Measurements from ENCODE around the gene HBEGF. TPM values are rescaled to one million over a fixed set of nuclear protein-coding genes. Genes with fewer than 3 reads are reported as not detected.

HBEGF gene
- total and polyA plus RNA-seq, 10 of the 15 experiments (the other 5 are each of a cell fraction or from before 2014, with no cell fraction given), result 0.87 to 3.1 (median 2.1) TPM

DNA sequence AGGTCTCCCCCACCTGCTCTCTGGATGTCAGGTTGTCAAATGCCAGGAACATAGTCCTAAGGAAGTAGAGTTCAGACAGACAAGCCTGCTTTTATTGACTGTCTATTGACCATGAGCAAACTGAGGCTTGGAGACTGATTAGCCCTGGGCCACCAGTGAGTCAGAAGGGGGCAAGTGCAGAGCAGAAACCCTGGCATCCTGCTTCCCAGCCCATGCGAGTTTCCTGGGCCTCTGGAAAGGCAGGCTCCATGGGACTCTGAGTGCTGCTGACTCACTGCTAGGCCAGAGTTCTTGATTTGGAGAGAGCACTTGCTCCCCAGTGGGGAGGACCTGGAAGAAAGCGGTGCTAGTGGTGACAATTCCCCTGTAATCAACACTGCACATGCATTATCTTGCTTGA is 2.8 kb upstream of the HBEGF start:
- no peaks in the 10 kb centered on the region; a peak in 1 of 4 replicates for H3K27me3 ChIP-seq (replicated peaks in 1 of 2; ENCODE audit: control insufficient read depth in 2 of 2, insufficient read depth in 2 of 2, low read length in 1 of 2)
- no peak overlapping the region for H3K4me2 ChIP-seq (ENCODE audit: control insufficient read depth, insufficient read depth)
- 62% methylated on average over 2 of the region's 2 CpGs for WGBS (ENCODE audit: insufficient coverage, insufficient replicate concordance, low lambda C conversion rate, missing lambda C conversion rate)
- no peak overlapping the region for H3K4me3 ChIP-seq
- ChIA-PET RAD21 (ENCODE audit: unreplicated experiment) (interaction anchor here (9.2 kb wide), 1 partner anchor 103 kb away, joined by 131 read pairs; no protein-coding TSS in a partner anchor), POLR2A (no interaction called here), SMC1A (ENCODE audit: uncharacterized antibody, unreplicated experiment) (interaction anchor here (0.9 to 12.2 kb wide), 5 partner anchors 12 to 111 kb away, joined by 3 to 345 read pairs (median 5); no protein-coding TSS in a partner anchor), CTCF (interaction anchor here (0.8 to 16.9 kb wide), 10 partner anchors 8 to 370 kb away, joined by 3 to 774 read pairs (median 5); partner anchors contain the start of gene PFDN1)
- H4K20me1 ChIP-seq (ENCODE audit: control insufficient read depth, insufficient read depth), result no peaks in the 10 kb centered on the region
- intact Hi-C loops (cut with micrococcal nuclease; ENCODE audit: unreplicated experiment) (loop anchor here (5.0 kb wide), 1 partner anchor 47 kb away; the partner anchor contains the start of gene PFDN1), in situ Hi-C loops (cut with MboI) (no loop called here)
- H3K9ac ChIP-seq (ENCODE audit: control insufficient read depth, insufficient read depth, low read length), result no peak overlapping the region
- no peaks in the 10 kb centered on the region for H3K36me3 ChIP-seq (ENCODE audit: control insufficient read depth in 2 of 2, insufficient read depth in 2 of 2, low read length in 1 of 2)
- no peak for ATAC-seq
- DNase-seq (ENCODE audit: low read depth, low spot score), result no peak
- TF ChIP-seq BCL3 (IDR thresholded peaks at IDR 0.05; ENCODE audit: borderline replicate concordance, insufficient read depth, low read depth, low read length, poor library complexity, severe bottlenecking) (no peak), HSF1 (IDR thresholded peaks at IDR 0.05; ENCODE audit: low read depth, low read length) (no peak), RAD21 (IDR thresholded peaks at IDR 0.05; ENCODE audit: insufficient read depth, low read depth, low read length) (no peak), MEF2A (IDR thresholded peaks at IDR 0.05; ENCODE audit: insufficient read depth, low read depth, low read length) (no peak), ATF2 (IDR thresholded peaks at IDR 0.05; ENCODE audit: low read length) (no peak), RFX5 (IDR thresholded peaks at IDR 0.05; ENCODE audit: low read depth, low read length) (no peak)
- no TSS peak for BruUV-seq (replicated peaks)
- no peak for FAIRE-seq
- H3K27ac ChIP-seq (ENCODE audit: control insufficient read depth, insufficient read depth), result no peak overlapping the region
- H2AFZ ChIP-seq (ENCODE audit: control insufficient read depth, low read depth, low read length), result no peak overlapping the region
- H3K4me1 ChIP-seq (ENCODE audit: control insufficient read depth, insufficient read depth, low read length), result peaks cover 6% of the 10 kb centered on the region
- no peaks in the 10 kb centered on the region for H3K79me2 ChIP-seq (ENCODE audit: control insufficient read depth, insufficient read depth, low read length)
- H3K9me3 ChIP-seq (replicated peaks; ENCODE audit: control insufficient read depth, insufficient read depth, low read length), result no peaks in the 10 kb centered on the region

Data from GM12878 (cell line).